Activated T-cell treated with anti-CD3 and anti-CD28 coated beads for 1 hour (primary cell): ENCODE data around the gene IGF2R.
"Not testable (repeated sequence)": the region's sequence is repeated elsewhere in the genome, so short reads cannot be mapped to it uniquely, and the experiment has no call there.

Experiments
- DNase-seq: peaks from one replicate; pipeline ENCODE4 v3.0.0-alpha.2; 2020; ENCODE audit warnings: low read depth

Gene IGF2R

DNA sequence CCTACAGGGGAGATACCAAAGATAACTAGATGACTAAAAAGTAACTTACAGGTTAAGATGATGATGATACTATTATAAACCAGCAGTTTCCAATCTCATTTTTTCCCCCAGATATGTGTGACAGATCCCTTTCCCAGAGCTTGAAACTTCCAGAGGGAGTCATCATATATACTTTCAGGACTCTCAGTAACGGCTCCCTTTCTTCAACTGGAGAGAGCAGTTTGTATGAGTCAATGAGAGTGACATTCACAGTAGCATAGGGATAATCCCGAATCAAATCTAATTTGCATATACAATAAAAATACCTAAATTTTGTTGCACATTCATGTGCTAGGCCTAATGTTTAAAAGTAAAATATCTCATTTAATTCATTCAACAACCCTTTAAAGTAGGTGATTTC, 29.7 kb downstream of the IGF2R start:
- no peak for DNase-seq

DNA sequence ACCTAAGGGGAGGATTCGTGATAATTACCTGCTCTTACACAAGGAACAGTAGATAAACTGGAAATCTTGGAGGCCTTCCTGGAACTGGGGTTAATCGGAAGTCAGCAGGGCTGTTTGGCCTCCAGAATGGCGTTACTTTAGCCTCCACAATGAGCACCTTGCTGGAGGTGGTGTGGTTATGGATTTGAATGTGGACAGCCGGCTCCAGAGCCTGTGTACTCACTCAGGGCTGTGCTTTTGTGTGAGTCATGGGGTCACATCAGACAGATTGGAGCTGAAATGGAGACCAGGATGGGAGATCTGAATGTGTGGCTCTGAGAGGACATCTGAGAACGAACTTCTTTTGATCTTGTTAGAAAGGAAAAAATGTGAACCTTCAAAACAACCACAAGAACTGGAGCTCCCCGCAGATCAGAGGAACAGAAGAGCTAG, 30.4 kb downstream of the IGF2R start:
- no peak for DNase-seq

DNA sequence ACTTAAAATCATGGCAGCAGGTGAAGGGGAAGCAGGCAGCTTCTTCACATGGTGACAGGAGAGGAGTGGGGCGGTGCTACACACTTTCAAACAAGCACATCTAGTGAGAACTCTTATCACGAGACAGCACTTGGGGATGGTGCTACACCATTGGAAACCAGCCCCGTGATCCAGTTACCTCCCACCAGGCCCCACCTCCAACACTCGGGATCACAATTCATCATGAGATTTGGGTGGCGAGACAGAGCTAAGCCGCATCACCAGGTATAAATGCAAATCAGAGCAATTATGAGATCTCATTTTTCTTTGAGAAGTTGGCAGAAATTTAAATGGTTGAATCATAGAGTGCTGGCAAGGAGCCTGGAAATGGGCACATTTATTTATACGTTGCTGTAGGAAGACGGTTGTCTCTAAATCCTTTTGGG, 31.4 kb downstream of the IGF2R start:
- DNase-seq: no peak

DNA sequence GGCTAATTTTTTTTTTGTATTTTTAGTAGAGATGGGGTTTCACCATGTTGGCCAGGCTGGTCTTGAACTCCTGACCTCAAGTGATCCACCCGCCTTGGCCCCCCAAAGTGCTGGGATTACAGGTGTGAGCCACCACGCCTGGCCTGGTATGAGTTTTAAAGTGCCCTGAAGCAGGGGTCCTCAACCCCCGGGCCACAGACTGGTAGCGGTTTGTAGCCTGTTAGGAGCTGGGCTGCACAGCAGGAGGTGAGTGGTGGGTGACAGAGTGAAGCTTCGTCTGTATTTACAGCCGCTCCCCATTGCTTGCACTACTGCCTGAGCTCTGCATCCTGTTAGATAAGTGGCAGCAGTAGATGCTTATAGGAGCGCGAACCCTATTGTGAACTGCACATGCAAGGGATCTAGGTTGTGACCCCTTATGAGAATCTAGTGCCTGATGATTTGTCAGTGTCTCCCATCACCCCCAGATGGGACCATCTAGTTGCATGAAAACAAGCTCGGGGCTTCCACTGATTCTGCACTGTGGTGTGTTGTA, 32.1 kb downstream of the IGF2R start:
- DNase-seq: not testable (repeated sequence)

DNA sequence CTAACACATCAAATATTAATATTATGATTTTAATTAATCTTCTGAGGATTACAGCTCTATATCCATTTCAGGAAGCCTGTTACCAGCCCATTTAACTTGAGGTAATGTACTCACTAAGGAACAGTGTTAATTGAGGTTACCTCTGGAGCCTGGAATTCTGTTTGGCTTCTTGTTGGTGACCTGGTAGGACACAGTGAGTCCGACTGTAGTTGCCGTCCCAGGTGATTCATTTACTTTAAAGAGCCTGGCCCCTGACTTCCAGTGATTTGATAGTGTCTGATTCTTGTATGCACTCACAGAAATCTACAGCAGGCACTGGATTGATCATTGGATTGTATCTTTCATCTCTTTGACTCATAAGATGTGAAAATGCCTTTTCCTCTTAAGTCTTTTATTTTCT, 34.0 kb downstream of the IGF2R start:
- DNase-seq: no peak

DNA sequence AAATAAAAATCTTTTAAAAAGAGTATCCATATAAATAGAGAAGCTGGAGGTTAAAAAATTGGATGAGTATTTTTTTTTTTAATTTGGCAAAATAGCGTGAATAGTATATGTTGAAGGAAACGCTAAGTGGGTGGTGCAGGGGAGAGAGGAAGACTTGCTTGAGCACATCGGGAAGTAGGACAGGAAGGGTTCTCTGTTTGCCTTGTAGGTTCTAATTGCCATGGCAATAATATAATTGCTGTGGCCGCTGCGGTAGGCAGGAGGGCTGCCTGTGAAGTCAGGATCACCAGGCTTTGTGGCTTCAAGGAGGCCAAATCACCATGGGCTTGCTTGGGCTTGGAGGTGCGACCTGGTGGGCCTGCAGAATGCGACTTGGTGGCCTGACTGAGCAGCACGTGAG, 35.1 kb downstream of the IGF2R start:
- no peak for DNase-seq

DNA sequence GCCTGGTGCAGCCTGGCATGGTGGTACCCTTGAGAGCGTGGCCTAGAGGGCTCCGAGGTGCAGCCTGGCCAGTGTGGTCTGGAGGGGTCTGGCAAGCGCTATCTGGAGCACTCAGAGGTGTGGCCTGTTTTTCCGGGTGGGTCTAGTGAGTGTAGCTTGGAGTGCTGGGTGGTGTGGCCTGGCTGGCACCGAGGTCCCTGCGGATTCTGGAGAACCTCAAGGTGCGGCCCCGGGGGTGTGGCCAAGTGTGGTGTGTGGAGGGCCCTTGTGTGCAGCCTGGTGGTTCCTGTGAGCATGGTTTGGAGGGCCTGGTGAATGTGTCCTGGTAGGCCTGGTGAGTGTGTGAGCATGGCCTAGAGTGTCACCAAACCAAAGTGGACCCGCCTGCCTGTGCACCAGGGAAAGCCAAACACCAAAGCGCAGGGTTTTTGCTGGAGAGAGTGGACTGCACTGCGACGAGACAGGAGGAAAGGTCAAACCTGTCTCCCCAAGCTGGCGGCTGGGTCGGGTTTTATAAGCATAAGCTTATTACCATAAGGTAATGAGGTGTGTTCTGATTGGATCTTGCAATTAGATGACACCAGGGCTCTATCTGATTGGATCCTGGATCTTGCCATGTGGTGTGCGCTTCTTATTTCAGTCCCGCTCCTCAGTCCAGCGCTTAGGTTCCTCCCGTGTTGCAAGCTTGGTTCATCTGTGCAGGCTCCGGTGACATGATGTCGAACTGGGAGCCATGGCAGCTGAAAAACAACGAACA, 35.7 kb downstream of the IGF2R start:
- no peak for DNase-seq

DNA sequence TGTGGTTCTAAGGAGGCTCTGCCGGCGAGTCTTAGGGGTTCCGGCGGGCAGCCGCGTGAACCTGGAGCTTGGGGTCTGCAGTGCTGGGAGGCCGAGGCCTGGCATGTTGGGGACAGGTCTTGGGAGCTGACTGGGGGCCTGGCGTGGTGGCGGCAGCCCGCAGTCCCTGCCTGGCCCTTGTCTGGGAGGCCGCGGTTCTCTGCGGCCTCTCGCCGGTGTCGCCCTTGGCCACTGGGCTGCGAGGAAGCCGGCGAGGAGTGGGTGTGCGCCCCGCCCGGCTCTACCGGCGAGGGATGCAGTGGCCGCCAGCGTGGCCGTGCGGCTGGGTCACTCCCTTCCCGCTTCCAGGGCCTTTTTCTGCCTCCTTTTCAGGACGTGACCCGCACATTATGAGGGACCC, 36.3 kb downstream of the IGF2R start:
- DNase-seq: no peak

DNA sequence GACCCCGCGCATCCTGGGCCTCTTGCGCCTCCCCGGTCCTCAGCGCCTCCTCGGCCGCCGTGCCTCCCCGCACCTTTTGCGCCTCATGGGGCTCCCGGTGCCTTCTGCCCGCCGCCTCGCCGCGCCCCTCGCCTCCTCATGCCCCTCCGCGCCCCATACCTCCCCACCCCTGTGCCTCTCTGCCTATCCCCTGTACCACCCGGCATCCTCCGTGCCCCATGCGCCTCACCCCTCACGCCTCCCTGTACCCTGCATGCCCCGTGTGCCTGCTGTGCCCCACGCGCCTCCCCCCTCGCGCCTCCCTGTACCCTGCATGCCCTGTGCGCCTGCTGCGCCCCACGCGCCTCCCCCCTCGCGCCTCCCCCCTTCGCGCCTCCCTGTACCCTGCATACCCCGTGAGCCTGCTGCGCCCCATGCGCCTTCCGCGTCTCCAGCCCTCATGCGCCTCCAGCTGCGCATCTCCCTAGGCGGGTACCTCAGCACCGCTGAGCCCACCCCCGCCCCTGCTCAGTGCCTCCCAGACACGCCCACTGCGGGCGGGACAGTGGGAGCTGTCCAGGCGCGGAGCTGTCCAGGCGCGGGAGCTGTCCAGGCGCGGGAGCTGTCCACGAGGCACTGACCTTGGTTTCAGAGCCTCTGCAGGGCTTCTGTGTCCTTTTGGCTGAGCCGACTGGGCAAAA, 37.1 kb downstream of the IGF2R start:
- no peak for DNase-seq

DNA sequence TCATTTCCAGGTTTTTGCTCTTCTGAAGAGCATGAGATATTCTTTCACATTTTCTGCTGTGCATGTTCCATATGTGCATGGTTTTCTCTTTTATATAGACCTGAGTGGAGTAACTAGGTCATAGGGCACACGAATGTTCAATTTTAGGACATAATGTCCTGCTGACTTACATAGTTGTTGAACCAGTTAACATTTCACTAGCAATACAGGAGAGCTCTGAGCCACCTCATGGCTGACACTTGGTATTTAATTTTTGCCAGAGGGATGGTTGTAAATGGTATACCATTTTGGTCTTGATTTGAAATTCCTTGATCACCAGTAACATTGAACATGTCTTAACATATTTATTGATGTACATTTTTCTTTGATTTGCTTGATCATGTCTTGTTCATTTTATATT, 38.3 kb downstream of the IGF2R start:
- no peak for DNase-seq

DNA sequence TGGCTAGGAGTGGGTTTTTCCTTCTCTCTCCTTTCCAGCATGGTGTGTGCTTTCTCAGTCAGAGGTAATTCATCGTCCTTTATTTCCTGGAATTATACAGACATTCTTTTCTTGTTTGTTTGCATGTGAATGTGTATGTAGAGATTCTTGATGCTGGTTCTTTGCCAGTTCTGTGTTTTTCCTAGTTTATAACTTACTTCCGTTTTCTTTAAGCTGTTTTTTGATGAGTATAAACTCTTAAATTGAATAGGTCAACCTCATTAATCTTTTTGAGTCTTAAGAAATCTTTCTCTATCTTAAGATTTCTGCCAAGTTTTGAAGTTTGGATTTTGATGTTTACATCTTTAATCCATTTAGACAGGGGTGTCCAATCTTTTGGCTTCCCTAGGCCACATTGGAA, 38.7 kb downstream of the IGF2R start:
- DNase-seq: no peak

DNA sequence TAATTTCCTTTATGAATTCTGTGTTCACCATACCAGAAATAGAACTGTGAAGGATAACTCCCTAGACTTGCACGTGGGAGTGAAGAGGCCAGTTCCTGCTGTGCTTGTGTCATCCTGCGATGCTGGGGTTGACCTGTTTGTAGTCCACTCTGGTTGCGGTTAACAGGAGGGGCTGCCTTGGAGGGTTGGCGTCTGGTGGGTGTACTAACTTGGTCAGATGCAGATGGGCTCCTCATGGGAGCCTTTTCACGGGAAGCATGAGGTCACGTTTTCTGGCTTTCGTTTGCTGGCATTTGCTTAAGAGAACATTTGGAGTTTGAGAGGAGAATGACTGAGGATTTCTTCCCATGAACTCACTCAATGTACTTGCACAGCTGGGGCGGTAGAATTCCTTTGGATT, 41.2 kb downstream of the IGF2R start:
- no peak for DNase-seq

DNA sequence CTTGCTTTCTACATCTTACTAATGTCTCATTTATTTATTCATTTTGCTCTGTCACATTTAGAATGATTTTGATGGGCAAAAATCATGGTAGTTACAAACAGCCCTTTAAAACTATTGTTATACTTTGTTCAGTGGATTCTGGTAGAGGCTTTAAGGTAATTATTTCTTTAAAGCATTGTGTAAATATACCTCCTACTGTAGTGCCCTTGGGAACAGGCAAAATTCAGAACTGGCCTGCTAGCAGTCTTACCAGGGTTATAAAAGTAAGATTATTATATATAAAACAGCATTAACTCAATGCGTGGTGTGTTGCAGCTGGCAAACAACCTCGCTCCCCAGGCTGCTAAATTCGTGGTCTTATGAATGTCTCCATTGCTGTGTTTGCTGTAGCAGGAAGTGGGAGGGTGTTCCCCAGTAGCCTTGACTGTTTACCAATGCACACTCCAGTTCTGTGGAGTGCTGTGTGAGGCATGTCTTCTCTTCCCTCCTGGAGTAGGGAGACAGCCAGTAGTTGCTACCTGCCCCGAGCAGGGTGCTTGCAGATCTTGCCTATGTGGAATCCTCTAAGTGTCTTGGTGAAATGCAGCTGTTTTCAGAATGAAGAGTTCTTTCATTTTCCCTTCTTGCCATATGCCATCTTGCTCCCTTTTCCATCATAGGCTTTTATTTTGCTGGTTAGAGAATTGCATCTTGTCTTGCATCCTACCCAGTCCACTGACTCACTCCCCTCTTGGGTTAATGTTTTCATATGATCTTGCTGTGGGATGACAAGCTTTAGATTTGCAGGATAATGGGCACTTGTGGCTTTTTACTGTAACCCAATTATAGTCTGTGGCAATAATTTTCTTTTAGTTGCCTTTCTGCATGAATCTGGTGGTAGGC, 45.3 kb downstream of the IGF2R start:
- no peak for DNase-seq

DNA sequence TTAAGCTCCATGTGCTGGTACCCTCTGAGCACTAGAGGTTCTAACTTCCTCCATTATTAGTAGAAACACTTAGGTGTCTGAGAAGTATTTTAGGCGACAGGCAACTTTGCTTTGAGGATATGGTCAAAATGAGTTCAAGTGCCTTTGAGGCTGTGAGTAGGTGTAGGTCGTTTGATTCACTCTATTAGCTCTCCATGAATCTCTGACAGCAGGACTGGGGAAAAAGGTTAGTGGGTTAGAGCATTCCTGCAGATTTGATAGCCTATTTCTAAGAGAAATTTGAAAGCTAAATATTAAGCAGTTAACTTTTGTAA, 45.9 kb downstream of the IGF2R start:
- DNase-seq: no peak

DNA sequence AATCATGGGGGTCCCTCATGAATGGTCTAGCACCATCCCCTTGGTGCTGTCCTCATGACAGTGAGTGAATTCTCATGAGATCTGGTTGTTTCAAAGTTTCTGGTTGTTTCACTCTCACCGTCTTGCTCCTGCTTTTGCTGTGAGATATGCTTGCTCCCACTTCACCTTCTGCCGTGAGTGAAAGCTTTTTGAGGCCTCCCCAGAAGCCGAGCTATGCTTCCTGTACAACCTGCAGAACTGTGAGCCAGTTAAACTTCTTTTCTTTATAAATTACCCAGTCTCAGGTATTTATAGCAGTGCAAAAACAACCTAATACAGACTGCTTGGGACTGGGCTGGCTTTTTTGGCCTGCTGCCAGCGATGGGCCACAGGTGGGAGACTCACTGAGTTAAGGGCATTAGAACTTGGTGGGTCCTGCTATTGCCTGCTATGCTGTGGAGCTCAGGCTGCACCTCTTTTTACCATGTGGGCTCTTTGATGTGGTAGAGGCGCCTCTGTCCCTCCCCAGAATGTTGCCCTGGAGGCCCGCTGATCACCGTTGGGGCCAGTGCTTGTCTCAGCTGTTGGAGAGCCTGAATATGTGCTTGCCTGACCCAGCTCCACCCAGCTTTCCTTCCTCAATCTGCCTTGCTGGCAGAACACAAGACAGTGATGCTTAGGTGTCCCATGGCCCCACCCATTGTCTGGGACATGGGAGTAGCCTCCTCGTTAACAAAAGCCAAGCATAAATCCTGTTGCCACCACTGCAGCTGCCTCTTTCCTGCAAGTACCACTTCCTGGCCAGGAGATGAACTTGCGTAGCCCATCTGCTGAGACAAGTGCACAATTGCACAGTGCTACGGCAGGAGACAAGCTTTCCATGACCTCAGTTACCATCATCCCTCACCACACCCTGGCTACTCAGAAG, 47.1 kb downstream of the IGF2R start:
- DNase-seq: peak; percentile 15

DNA sequence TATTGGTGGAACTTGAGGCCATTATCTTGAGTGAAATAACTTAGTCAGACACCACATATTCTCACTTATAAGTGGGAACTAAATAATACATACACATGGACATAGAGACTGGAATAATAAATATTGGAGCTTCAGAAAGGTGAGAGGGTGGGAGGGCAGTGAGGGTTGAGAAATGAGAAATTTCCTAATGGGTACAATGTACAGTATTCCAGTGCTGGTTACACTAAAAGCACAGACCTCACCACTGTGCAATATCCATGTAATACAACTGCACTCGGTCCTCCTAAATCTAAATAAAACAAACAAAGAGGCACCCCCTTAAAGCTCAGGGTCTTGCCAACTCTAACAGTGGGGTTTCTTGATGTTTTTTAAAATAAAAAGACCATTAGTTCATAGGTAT, 53.2 kb downstream of the IGF2R start:
- DNase-seq: no peak

DNA sequence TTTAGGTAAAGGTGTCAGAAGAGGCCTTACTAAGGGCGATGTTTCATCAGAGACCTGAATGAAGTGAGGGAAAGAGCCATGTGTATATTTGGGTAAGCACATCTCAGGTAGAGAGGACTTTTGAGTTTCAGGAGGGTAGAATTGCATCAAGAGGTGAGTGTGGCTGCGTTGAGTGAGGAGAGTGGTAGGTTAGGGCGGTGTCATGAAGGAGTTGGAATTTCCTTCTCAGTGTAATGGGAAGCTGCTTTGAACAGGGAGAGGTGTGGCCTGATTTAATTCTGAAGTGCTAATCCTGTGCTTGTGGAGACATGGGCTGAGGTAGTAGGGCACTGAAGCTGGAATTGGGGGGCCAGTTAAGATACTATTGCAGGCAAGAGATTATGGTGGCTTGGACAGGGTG, 53.9 kb downstream of the IGF2R start:
- DNase-seq: no peak

DNA sequence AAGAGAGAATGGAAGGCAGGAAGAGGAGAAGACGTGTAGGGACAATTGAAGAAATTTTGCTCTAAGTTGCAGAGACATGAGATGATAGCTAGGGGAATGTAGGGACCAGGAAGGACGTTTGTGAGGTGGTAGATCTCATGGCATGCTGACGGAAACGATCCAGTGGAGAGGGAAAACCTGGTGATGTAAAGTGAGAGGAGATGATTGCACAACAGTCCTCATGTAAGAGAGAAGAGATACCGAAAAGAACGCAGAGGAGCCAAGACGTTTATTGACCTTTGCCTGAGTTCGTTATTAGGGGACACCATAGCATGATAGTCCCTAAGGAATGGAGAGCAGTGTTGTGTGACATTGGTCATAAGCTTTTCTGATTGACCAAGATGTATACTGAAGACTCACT, 55.3 kb downstream of the IGF2R start:
- DNase-seq: no peak

DNA sequence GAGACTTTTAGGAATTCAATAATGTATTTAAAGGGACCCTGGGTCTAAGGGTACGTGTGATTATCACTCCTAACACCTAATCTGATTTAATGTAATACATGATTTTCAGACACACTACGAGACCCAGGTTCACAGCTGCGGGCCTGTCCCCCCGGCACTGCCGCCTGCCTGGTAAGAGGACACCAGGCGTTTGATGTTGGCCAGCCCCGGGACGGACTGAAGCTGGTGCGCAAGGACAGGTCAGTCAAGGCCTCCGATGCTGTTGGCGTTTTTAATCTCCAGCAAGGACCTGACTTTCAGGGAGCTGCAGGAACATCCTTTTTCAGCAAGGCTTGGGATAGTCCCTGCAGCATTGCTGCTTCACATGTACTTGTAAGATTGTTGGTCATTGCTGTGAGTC, 58.2 kb downstream of the IGF2R start:
- no peak for DNase-seq

DNA sequence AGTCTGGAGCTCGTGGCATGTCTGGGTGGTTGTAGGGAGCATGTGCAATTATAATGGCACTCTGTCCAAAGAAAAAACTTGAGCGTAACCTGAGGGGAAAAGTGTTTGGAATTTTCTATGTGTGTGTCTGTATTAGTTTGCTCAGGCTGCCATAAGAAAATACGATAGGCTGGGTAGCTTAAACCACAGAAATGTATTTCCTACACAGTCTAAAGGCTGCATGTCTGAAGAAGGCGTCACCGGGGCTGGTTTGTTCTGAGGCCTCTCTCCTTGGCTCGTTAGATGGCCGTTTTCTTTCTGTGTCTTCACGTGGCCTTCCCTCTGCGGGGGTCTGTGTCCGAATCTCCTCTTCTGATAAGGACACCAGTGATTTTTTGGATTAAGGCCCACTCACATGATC, 59.0 kb downstream of the IGF2R start:
- DNase-seq: no peak

DNA sequence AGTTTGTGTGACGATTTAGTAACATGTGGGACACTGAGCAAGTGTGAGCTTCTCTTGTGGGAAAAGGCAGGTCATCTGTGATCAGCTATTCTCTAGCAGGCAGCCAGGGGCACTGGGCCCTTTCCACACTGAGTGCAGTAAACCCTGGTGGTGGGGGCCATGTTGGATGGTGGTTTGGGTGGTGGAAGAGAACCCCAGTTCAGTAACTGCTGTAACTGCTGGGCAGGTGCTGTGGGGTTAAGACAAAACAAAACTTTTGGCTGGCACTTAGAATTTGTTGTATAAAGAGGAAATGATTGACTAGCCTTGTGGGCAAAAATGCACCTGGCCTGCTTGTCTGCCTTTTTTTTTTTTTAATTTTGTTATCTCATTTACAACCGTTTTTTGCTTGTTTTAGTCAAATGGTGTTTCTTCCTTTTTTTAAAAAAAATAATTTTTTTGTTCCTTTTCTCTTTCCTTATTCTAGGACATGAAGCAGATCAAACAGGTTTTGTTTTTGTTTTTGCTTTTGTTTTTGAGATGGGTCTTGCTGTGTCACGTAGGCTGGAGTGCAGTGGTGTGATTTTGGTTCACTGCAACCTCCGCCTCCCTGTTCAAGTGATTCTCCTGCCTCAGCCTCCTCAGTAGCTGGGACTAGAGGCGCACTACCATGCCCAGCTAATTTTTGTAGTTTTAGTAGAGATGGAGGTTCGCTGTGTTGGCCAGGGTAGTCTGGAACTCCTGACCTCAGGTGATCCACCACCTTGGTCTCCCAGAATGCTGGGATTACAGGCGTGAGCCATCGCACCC, 59.8 kb downstream of the IGF2R start:
- DNase-seq: no peak
